Measurements from ENCODE around the gene HNRNPC.

The HNRNPC gene

DNA sequence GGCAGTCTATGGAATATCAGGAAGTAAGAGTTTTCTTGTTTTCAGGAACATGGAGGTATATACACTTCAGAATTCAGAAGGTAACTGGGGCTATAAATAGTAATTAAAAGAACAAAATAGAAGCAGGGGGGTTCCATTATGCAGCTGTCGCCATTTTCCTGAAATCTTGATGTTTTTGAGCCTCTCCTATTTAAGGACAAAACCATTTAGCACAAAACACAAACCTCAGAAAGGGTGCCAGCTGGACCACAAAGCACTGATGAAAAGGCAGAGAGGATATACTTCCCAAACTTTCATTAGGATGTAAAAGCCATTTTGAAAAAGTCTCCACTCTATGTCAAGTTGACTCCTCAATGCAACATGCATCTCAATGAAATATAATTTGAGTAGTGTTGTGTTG lies 59.2 kb downstream of the HNRNPC start:
- DNase-seq (ENCODE audit: low read depth), result no peak

DNA sequence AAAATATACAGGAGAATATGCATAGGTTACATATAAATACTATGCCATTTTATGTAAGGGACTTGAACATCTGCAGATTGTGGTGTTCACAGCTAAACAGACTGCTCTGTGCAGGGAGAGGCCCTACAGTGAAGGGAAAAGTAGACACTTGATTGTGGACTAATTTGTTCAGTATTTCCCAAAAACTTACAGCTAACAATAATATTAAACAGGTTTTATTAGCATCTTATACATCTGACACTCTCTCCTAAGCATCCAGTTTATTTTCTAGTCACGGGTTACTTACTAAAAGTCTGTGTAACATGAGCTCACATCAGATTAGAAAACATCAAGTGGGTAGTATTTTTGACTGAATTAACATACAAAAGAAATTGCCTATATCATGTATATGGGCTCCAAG lies 60.1 kb downstream of the HNRNPC start:
- DNase-seq (ENCODE audit: low read depth), result no peak

DNA sequence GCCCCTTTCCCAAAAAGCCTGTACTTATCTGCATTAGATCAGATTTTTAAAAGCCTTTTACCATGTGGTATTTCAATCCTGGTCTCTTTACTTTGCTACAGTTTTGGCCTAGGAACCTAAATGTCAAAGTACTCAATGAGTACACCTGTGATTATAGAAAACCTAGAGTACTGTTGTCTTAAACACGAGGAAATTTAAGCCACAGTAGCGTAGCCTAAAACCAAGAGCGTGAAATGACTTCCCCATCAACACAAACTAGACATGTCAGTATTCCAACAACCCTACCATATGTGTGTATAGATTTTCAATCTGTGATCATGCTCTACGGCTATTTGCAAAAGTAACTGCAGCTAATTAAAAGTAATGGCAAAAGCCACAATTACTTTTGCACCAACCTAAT lies 60.7 kb downstream of the HNRNPC start:
- no peak for DNase-seq (ENCODE audit: low read depth)

DNA sequence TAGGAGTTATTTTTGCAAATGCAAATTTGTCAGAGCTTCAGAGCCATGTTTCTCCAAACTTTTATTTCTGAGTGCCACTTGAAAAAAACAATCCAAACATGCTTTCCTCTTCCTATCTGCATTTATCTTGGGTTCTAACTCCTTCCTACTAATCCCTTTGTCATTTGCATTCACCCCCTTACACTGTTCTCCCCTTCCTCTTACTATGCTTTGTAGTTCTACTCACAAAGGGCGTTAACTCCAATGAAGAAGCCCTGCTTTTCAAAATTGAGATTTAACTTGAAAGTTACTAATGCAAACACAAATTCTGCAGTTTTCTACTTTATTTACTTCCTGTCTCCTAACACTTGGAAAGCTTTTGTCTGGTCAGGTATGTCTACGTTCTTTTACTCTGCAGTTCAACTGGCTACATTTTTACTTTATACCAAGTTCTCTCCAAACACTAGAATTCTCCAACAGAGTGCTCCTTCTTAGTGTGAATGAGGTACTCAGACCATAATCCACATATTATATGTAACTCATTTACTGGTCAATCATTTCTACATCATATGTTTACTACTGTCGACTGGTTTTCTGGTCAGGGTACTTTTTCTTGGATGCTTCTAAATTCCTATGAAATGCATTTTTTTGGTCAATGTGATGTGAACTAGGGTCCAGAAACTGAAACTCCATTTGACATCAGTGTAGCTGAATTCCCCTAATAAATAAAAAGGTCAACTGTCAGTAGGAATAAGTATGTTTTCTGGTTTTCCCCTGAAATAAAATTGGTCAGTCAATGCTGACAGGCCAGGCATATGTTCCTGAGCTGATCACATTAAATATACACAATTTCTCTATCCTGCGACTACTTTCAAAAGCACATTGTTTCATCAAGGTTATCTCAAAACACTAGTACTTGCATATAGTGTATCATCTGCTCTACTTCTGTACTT lies 62.2 kb downstream of the HNRNPC start:
- DNase-seq (ENCODE audit: low read depth), result no peak

DNA sequence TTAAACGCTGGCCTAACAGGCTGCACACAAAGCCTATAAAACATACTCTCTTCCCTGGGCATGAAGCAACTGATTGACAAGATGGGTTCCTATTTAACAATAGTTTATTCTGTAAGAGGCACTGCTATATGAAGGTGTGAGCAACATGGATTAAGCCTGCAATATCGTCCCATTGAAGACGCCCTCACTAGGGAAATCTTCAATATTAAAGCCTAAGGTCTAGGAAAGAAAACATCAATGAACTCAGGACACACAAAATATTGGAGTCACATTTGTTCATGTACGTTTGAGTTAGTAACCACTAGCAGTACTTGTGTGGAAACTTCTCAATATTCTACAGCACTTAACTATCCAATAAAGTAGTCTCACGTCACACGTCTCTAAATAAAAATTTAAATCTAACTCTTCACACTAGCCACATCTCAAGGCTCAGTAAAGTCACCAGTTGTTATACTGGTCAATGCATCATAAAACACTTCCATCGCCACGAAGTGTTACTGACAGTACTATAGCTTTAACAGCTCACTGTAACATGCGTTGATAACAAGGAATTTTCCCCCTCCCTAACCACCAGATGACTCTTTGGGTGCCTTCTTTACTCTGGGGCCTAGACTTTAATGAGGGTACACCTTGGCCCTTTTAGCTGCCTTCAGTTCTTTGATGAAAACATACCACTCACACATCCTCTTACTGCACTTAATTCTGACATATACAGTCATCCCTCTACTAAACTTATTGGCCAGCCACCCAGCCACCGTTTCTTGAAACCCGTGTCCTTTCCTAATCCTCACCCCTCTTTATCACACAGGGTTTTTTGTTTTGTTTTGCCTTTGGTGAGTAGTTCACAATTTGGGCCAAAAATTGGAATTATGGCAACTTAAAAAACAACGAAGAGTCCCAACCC lies 63.3 kb downstream of the HNRNPC start:
- DNase-seq (ENCODE audit: low read depth), result no peak

DNA sequence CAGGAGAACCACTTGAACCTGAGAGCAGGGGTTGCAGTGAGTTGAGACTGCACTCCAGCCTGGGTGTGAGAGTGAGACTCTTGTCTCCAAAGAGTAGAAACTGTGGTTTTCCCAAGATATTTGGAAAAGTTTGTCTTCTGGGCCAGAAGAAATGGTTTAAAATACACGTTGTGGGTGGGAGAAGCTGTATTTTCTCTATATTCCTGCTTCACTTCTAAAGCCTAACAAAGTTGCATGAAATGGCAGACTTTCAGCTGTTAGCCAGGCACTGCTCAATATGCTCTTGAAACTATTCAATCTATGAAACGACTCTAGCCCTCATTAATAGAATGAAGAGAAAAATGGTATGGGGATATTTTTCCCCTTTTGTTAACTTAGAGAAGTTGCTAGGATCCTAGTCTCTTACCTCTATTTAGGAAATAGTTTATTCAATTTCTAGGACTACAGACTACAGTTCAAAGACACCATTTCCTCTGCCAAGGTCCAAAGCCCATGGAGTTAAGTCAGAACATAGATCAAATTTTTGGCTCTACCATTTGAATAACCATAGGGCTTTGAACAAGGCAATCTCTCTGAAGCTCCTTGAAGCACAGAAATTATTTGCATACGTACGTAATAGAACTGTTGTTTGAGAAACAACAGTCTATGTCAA lies 64.1 kb downstream of the HNRNPC start:
- no peak for DNase-seq (ENCODE audit: low read depth)

DNA sequence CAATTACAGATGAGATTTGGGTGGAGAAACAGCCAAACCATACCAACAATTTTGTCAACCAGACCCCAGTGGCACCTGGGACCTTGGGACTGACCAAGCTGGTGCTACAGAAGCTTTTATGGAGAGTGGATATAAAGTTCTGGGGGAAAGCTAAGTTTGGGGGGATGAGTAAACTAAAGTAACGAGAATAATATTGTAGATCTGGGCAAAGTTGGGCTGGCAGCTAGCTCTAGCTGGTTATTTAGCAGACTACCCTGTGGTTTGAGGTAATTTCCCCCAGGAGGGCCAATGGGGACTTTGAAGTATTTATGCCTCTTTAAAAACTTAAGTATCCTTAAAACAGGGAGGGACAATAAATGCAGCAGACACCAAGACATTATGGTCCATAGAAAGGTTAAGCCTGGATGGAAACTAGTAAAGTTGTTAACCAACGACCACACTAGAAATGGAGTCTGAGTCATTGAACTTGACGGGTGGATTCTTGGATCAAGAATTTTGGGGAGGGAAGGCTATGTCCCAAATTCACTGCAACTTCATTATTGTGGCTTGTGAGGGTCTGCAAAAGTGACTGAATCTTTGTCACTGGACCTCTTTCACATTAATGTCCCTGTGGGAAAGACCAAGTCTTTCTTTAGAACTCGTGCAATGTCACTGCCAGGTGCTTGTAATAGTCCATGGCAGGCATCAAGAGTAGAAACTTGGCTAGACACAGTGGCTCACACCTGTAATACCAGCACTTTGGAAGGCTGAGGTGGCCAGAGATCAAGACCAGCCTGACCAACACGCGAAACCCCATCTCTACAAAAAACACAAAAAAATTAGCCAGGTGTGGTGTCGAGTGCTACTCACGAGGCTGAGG lies 64.8 kb downstream of the HNRNPC start:
- DNase-seq (ENCODE audit: low read depth), result no peak

DNA sequence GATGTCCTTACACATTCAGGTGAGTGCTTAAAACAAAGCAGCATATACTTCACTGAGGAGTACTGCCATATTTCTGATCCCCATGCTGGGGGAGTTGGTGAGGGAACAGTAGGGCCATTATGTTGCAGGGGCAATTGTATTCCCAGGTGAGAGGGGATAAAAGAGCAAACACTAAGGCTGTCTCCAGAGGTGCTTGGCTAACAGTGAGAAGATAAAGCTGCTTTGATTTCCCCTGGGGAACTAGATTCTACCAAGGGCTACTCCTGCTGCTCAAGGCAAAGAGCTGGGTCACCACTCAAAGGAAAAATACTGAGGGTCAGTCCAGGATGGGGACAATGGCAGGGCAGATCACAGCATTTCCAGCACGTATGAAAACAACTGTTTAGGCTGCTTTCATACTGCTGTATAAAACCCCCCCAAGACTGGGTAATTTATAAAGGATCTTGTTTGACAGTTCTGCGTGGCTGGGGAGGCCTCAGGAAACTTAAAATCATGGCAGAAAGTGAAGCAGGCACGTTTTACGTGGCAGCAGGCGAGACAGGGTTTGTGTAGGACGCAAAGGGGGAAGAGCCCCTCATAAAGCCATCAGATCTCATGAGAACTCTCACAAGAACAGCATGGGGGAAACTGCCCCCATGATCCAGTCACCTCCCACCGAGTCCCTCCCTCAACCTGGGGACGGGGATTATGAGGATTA lies 65.6 kb downstream of the HNRNPC start:
- DNase-seq (ENCODE audit: low read depth), result no peak

DNA sequence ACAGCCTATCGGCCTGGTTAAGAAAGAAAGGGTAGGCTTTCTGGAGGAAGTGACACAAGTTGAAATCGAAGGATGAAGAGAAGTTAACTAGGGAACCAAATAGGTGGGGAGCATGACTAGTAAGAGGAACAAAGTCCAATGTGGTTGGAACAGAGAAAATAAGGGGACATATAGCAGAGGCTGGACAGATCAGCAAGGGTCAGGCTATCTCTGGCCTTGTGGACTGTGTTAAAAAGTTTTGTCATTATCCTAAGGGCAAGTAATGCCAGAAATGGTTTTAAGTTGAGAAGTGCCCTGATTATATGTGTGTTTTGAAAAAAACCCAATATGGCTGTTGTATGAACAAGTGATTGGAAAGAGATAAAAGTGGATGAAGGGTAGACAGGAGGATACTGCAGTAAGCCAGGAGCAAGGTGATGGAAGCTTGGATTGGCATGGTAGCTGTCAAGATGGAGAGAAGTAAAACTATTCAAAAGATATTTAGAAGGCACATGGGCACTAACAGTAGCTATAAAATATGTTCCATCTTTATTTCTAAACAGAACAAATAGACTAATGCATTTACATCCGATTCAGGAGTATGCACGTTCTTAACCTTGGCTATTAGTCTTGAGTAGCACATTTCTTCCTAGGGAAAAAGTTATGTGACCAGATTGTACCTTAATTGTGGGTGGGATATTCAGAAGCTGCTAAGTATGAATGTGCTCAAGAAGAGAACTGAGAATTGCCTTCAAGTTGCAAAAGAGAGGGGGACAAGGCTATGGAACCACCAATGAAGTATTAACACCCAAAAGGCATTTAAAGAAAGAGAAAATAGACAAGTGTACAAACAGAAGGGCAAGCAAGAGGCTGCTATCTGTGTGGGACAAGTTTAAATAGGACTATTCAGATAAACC lies 66.5 kb downstream of the HNRNPC start:
- DNase-seq (ENCODE audit: low read depth), result no peak

DNA sequence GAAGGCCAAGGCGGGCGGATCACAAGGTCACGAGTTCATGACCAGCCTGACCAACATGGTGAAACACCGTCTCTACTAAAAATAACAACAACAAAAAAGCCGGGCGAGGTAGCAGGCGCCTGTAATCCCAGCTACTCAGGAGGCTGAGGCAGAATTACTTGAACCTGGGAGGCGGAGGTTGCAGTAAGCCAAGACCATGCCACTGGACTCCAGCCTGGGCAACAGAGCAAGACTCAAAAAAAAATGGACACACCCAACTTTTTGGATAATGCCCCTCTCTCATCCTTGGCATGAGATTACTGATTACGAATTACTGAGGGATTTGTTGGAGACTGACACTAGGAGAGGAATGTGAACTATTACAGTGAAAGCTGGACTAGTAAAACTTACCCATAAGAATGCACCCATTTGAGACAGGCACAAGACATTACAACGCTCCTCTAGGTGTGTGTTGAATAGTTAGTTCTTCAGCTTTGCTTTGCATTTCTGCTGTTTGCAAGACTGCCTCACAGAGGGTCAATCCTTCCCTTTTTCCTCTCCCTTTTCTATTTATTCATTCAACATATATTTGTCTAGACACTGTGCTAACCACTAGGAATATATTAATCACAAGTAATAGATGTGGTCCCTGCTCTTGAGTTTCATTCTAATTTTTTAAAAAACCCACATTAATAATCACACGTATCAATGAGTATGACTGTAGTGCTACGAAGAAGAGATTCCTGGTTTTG lies 67.3 kb downstream of the HNRNPC start:
- no peak for DNase-seq (ENCODE audit: low read depth)

DNA sequence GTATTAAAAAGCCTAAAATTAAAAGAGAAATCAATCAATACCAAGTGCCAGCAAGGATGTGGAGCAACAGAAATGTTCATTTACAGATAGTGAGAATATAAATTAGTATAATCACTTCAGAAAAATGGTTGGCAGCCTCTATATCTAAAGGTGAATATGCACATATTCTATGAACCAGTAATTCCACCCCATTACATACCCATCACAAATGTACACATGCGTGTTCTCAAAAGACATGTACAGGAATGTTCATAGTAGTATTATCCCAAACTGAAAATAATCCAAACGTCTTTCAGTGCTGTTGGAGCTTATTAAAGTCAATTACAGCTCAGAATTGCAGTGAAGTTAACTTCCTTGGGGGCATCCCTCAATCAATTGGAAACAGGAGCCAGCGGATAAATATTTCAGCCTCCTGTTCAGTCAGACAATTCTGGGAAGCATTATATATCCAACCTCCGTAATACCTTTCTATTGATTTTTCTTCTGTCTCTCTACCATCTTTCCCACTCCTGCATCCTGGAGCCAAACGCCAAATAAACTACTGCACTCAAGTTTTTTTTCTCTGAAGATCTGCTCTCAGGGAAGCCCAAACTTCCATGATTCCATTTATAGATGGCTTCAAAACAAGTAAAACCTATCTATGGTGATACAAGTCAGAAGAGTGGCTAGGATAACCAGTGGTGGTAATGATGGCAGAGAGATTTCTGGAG lies 68.3 kb downstream of the HNRNPC start:
- DNase-seq (ENCODE audit: low read depth), result no peak

DNA sequence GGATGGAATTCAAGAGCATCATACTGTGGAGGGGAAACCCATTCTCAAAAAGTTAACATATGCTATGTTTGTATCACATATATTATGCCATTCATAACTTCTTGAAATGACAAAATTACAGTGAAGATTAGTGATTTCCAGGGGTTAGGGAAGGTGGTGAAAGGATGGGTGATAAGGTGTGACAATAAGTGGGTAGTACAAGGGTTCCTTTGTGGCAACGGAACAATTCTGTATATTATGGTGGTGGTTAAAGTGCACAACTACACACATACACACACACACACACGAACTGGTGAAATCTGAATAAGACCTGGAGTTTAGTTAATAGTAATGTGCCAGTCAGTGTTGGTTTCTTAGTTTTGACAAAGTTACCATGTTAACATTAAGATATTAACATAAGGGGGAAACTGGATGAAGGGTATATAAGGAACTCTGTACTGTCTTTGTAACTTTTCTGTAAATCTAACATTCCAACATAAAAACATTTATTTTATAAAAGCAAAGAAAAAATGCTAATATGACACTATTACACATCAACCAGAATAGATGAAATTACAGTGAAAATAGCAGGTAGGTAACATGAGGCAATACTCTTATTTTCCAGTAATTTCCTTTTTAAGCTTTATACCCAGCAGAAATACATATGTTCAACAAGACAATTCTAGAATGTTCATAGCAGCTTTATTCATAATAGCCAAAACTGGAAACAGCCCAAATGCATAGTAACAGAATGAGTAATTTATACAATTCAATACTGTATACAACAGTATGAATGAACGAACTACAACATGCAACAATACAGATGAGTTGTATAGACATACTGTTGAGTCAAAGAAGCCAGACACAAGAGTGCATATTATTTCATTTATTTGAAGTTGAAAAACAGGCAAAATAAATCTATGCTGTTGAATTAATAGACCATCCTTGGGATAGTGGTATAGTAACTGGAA lies 69.4 kb downstream of the HNRNPC start:
- DNase-seq (ENCODE audit: low read depth), result no peak

DNA sequence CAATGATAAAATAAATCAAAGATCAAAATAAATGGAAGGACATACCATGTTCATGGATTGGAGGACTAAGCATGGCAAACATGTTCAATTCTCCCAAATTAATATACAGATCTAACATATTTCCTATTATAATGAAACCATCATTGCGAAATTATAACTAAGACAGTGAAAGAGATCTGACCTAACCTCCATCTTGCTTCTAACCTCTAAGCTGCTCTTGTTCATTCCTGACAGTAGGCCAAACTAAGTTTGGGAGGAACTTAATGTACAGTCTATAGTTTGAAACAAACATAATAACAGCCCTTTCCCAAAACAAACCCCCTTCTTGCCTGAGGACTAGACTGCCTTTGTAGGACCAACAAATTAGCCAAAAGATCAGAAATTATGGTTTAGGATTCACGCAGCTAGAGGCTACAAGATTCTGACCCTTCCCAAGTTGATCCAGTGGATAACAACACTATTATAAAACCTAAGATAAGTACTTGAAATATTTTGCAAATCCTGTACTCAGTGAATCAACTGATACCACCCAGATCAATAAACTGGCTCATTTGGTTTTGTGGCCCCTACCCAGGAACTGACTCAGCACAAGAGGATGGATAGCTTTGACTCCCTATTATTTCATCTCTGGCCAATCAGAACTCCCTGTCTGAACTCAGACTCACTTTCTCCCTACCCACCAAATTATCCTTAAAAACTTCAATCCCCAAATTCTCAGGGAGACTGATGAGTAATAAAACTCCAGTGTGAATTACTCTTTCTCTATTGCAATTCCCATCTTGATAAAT lies 71.6 kb downstream of the HNRNPC start:
- DNase-seq (ENCODE audit: low read depth), result no peak

DNA sequence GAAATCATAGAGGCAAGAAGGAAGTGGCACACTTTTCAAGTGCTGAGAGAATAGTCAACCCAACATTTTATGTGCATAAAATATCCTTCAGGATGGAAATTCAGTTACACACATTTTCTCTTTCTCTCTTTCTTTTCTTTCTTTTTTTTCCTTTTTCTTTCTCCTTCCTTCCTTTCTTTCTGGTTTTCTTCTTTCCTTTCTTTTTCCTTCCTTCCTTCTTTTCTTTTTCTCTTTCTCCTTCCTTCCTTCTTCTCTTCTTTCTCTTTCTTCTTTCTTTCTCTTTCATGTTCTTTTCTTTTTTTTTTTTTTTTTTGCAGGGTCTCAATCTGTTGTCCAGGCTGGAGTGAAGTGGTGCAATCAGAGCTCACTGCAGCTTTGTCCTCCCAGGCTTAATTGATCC lies 74.6 kb downstream of the HNRNPC start:
- DNase-seq (ENCODE audit: low read depth), result no peak

DNA sequence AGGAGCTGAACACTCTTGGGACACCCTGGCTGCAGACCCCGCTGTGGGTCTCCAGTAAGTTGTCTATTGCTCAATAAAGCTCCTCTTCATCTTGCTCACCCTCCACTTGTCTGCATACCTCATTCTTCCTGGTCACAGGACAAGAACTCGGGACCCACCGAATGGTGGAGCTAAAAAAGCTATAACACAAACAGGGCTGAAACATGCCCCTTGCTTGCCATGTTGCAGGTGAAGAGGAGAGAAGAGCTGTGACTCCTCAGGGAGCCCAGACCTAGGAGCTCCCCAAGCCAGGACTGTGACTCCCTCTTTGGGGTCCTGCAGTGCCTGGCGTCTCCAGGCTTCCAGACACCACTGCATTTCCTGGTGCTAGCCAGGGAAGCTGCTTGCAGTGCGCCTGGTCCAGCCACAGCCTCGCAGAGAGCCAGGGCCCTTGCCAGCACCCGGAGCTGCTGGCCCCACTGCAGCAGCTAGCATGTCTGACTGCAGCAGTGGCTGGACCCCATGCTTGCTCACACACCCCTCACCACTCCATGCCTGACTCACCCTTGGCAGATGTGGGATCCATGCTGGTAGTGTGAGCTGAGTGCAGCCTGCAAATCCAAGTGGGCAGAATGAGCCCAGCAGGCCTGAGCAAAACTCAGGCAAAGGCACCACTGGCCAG lies 76.2 kb downstream of the HNRNPC start:
- DNase-seq (ENCODE audit: low read depth), result no peak

DNA sequence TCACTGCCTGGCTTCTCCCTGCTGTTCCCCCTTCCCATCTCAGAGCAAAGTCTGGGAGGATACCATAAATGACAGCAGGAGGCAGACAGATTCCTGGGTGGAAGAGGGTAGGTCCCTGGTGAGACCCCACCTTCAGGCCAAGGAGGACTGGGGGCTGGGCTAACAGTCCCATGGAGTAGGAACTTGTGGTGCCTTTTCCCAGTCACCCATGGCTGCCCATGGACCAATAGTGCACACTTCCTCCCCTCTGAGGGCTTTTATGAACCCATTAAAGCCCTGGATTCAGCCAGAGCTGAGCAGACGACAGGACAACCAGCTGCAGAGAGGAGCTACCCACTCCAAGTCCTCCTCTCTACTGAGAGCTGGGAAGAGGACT lies 76.8 kb downstream of the HNRNPC start:
- DNase-seq (ENCODE audit: low read depth), result no peak

All from T follicular helper cell (primary cell).